Measurements from ENCODE around the gene UST.

GRCh38 chr6:148793721-148794120 lies 46.9 kb downstream of the UST start:
- TF ChIP-seq, protein P1, sequence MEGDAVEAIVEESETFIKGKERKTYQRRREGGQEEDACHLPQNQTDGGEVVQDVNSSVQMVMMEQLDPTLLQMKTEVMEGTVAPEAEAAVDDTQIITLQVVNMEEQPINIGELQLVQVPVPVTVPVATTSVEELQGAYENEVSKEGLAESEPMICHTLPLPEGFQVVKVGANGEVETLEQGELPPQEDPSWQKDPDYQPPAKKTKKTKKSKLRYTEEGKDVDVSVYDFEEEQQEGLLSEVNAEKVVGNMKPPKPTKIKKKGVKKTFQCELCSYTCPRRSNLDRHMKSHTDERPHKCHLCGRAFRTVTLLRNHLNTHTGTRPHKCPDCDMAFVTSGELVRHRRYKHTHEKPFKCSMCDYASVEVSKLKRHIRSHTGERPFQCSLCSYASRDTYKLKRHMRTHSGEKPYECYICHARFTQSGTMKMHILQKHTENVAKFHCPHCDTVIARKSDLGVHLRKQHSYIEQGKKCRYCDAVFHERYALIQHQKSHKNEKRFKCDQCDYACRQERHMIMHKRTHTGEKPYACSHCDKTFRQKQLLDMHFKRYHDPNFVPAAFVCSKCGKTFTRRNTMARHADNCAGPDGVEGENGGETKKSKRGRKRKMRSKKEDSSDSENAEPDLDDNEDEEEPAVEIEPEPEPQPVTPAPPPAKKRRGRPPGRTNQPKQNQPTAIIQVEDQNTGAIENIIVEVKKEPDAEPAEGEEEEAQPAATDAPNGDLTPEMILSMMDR (IDR thresholded peaks at IDR 0.05), result no peak
- TF ChIP-seq EZH2phosphoT487 (IDR thresholded peaks at IDR 0.05) (no peak), EZH2 (IDR thresholded peaks at IDR 0.05) (no peak)
